ENCODE results near the gene DRGX. TPM values are rescaled to one million over a fixed set of nuclear protein-coding genes. Genes with fewer than 3 reads are reported as not detected.

Gene DRGX
- total RNA-seq, 1 donor from 2014 or later, result not detected

DNA sequence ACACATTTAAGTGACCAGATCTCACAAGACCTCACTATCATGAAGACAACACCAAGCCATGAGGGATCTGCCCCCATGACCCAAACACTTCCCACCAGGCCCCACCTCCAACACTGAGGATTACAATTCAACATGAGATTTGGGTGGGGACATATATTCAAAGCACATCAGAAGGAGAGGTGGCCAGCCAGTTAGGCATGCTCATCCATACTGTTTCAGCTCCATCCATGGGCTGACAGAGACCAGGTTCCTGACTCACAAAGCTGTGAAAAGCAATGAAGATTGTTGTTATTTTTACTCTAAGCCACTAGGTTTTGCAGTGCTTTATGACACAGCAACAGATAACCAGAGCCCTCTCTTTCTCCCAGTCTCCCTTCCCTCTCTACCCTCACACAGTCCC, 60.9 kb downstream of the DRGX start:
- ATAC-seq, result no peak

DNA sequence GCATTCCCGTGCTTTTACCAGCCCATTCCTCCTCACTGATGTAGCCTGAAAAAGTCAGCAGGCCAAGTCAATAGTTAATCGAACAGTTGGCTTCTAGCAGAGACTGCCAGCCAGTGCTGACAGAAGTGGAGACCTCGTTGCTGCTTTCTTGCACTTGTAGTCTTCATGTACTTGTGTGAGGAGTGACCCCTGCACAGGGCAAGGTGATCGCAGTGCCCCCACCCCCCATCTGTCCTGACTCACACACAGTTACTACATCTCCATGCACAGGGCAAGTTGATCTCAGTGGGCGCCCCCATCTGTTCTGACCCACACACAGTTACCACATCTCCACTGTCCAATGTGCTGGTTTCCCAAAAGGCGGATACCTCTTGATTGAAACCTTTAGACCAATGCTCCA, 62.7 kb downstream of the DRGX start:
- ATAC-seq, result no peak

DNA sequence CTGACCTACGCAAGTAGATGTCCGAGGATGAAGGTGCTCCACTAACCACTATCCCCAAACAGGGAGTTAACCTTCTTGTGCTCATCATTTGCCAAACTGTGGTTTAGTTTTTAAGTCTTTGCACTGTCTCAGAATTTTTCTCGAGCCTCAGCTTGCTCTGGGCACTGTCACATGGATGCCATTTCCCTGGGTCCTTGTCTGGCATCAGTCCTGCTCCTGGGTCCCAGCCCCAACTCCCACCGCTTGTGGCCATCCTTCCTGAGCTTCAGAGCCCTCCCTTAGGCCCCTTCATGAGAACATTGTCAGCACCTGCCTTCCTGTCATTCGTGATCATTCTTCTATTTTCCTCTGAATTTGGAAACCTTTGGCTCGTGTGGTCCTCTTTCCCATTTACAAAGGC, 63.1 kb downstream of the DRGX start:
- ATAC-seq, result no peak

DNA sequence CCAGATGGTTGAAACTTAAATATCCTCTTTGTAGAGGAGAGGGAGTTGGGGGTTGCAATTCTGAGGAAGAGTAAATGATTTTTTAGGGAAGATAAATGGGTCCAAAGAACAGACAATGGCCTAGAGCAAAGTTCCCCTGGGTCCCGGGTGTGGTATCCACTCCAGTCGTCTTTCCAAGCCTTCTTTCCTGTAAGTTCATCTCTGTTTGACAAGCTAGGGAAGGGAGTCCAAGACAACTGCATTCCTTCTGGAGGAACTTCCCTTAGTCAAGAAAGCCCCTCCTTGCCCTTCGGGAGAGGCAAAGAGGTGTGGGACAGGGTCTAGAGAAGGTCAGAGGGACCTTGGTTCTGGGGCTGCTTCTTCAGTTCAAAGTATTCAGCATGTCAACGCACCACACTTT, 63.6 kb downstream of the DRGX start:
- no peak for ATAC-seq

DNA sequence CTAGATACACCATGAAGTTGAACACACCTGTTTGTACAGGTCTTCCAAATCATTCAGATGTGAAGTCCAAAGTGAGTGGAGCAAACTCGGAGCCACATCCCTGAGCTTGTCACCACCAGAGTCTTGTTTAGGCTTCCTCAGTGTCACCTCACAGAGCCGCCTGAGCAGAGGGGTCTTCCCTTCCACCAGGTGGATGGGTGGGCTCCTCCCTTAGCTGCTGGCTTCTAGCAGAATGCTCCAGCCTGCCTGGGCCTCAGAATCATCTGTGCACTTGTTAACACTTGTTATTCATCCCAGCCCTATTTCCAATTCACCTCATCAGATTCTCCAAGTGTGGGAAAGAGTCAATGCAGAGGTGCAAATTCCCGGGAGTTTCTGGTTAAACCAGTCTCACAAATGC, 64.5 kb downstream of the DRGX start:
- ATAC-seq, result no peak

DNA sequence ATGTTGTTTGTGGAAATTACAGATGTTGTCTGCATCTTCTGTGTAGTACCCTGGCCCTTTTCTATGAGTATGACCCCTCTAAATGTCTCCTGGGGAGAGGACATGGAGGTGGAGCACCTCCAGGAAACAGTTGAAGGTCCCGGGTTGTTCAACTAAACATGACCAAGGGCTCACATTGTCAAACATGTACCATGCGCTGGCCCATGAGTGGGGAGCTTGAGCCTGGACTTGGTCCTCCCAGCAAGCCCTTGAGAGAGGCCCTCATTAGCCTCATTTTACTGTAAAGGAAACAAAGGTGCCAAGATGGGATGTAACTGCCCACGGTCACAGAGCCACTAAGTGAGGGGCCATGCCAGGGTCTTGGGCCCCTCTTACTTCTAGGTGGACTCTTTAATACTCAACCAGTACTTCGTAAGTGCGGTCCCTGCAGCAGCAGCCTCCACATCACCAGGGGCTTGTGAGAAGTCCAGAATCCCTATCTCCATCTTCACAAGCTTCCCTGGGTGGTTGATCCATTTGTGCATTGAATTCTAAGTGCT, 65.7 kb downstream of the DRGX start:
- no peak for ATAC-seq

DNA sequence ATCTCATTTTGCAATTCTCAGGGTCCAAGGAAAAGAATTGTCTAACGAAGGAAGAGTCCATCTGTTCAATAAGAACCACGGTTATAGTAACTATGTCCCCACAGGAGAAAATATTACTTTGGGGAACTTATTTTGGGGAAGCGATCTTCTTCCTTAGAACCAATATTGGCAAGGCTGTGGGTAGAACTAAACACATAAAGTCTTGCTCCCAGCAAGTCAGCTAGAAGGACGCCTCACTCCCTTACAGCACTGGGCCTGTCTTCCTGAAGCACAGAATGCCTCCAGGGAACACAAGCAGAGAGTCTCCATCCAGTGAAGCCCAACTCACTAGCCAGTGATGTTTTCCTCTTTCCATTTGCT, 66.8 kb downstream of the DRGX start:
- ATAC-seq, result no peak

DNA sequence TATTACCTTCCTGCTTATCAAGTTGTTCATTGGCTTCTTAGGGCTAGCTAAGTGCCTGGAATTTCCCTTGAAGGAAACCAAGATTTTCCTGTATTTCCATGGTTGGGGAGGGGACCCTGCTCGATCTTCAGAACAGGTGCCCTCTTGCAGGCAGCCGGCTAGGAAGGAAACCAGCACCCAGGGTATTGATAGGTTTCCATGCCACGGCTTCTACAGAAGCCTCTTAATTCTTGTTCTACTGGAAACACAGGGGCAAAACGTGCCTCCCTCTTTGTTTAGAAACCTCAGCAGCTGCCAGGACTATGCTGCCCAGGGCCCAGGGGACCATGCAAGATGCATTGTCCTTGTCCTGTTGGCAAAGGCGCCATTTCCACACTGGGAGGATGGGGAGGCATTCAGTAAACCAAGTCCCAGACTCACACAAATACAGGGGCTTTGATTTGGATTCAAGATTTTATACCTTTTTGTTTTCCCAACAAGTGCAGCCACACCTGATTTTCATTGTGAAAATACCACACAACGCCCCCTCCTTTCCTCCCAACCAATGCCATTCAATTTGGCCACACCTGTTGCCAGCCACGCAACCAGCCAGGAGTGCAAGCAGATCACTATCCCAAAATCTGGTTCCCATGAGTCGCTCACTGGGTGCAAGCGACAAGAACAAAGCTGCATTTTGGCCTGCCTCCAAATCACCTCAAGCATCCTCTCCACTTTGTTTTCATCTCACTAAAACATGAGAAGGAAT, 67.3 kb downstream of the DRGX start:
- ATAC-seq, result no peak

DNA sequence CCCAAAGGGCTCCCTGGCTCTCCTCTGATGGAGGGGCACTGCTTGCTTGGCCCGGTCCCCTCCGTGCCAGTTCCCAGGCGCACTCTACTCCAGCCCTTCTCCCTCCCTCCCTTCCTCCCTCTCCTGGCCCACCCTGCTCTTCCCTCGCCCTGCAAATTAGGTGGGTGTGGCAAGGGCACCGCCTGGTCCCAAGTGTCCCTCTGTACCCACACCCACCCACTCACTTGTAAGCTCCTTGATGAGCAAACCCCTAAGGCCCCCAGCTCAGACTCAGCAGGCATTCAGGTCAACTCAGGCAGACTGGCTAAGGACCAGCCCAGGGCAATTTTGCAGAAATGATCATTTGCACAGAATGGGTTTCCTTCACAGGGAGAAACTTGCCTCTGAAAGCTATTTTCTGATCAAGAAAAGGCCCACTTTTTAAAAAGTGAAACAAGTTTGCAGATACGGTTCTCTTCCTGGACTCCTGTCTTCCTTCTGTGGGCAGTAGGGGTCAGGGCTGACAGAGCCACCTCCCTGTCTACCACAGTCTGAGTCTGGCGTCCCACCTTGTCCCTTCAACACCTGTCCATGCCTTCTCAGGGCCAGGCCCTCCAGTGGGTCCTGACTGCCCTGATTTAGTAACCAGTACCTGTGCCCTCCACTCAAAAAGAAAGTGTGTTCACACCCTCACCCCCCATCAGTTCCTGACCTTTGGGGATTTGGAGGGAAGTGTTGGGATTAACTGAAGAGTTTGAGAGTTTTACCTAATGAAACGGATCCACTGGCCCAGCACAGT, 68.7 kb downstream of the DRGX start:
- ATAC-seq, result no peak

DNA sequence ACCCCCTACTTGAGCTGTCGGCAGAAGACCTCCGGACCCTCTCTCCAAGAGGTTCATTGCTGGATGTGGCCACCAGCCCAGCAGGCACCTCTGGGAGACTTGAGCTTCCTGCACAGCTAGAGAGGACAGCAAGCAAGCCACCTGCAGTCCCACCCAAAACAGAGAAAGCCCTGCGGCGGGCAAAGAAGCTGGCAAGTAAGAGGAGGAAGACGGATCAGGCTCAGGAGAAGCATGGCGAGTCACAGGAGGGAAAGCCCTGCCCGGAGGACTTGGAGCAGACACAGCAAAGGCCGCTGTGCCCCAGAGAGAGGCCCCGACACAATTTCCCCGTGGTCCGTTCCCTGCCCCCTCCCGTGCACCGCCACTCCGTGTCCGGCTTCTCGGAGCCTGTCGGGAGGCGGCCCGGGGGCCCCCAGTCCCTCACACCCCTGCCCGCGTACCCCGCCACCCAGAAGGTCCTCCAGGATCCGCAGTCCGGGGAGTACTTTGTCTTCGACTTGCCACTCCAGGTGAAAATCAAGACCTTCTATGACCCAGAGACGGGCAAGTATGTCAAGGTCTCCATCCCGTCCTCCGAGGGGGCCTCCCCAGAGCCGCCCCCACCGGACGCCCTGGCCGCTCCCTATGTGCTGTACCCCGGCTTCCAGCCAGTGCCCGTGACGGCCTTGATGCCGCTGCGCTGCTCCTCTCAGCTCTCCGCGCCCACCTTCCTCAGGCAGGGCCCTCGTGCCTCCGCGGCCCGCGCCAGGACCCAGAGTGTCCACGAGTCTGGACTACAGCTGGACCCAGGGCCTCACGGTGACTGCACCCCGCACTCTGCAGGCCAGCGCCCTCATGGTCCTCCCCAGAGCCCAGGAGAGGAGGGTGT, 69.7 kb downstream of the DRGX start:
- ATAC-seq, result no peak

DNA sequence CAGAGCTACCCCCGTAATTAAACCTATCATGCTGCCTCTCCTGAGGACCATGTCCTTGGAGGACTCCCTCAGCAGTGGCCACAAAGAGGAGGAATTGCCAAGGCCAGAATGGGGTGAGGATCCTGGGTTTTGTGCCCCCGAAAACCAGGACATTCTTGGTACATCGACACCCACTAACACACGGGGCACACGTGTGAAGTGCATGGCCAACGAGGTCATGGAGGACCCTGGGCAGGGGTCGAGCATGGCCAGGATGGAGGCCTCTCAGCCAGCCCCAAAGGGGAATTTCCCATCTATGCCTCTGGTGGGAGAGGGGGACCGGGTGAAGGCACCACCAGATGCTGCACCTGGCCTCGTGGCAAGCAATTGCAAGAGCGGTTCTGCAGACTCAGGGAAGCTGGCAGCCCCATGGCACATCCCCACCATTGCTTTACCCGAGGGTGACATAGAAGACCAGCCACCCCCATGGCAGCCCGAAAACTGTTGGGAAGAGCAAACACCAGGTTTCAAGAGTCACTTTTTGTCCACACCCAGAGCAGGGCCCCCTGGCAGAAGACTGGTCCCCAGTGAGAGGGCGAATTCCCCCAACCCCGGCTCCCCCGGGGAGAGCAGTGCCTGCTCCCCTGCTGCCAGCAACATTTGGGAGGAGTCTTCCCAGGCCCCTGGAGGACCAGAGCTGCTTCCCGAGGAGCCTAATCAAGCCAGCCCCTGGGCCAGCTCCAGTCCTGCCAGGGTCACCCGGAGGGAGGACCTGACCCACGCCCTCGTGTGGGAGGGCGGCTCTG, 70.6 kb downstream of the DRGX start:
- ATAC-seq, result no peak

DNA sequence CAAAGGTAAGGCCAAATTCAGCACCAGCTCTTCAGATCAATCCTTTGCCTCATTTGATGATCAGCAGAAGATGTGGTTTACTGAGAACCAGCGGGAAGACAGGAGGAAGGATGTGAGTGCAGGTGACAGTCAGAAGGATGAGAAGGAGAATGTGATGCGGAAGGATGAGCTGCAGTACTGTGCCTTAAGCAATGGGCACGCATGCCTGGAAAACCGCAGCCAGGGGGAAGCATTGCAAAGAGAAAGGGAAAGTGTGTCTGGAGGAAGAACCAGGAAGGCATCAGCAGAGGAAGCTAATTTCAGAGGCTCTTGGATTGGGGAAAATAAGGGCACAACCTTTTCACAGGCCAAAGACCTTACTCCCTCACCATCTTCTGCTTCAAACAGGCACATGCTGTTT, 71.2 kb downstream of the DRGX start:
- ATAC-seq, result no peak

DNA sequence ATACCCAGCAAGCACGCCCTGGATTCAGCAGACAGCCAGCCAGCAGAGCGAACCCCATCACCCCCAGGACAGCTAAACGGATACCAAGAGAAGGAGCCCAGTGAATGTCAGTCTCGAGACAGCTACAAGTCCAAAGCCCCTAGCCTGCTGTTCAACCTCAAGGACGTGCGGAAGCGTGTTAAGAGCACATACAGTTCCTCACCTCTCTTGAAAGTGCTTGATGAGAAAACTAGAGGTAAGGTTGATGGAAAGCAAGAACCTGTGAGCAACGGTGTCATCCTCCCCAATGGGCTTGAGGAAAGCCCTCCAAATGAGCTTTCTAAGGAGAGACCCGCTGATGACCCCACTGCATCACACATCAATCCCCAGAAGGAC, 72.0 kb downstream of the DRGX start:
- ATAC-seq, result no peak

DNA sequence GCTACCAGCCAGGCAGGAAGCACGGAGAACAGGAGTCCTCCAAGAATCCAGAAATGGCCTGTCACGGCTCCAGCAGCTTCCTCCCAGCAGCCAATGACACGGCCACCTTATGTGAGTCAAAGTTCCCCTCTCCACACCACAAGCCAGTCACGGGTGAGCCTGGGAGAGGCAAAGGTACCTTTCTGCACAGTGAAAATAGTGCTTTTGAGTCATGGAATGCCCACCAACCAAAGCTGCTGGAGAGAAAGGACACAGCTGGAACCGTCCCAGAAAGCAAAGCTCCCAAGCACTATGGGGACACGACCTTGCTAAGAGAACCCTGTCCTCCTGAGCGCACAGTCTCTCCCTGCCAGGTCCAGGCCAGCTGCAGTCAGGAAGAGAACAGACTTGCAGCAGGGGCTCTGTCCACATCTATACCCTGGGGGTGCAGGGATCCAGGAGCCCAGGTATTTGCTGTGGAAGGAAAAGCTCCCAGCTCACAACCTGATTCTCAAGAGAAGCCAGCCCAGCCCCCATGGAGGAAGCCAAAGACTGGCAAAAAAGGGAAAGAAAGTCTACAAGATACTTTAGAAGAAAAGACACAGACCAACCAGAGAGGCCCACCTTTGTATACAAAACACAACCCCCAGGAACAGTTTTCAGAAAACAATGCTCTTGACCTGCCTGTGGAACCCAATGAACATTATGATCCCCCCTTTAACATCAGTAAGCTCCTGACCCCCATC, 72.6 kb downstream of the DRGX start:
- ATAC-seq, result no peak

DNA sequence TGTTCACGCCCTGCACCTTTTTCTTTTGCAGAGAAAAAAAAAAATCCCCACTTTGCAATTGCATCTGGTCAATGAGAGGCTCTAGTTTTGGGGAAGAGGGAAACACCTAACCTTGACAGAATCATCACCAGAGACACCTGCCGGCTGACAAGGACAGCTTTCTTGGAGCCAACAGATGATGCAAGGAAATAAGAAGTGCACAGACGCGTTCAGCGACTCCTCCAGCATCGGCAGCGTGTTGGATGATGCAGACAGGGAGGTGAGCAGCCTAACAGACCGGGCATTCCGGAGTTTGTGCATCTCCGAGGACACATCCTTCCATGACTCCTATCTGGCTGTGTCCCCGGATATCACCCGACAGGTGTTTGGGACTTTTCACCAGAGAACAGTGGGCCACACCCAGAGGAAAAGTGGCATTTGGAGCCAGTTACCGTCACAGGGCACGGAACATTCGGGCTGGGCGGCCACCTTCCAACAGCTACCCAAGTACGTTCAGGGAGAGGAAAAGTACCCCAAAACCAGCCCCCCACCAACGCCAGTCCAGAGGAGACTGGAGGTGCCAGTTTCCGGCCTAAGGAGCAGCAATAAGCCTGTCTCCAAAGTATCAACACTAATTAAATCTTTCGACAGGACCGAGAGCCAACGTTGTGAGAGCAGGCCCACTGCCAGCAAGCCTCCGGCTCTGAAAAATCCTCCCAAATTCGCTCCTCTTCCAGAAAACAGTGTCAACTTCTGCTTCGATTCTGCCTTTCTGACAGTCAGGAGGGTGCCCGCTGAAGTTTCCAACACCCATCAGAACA, 73.3 kb downstream of the DRGX start:
- ATAC-seq, result no peak

DNA sequence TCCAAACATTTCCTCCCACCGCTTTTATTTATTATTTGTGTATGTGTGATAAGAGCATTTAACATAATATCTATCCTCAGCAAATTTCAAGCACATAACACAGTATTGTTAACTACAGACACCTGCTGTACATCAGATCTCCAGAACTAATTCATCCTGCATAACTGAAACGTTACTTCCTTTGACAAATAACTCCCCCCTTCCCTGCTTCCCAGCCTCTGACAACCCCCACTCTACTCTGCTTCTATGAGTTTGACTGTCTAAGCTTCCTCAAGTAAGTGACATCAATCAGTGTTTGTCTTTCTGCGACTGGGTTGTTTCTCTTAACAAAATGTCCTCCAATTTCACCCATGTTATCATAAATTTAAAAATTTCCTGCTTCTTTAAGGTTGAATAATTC, 74.9 kb downstream of the DRGX start:
- no peak for ATAC-seq

DNA sequence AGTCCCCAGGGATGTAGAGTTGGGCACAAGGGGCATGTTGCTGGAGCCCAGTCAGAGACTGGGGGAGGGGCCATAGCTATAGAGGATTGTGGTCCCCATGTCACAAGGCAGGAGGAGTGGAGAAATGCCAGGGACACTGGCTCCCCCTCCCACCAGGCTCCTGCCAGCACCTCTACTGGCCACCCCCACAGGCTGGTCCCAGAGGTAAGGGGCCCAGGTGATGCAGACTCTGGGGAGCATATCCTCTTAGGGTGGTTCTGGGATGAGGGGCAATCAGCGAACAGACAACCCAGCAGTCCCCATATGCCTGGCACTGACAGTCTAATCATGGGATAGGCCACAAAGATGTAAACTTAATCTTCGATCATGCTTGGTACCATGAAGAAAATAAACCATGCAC, 75.7 kb downstream of the DRGX start:
- no peak for ATAC-seq

DNA sequence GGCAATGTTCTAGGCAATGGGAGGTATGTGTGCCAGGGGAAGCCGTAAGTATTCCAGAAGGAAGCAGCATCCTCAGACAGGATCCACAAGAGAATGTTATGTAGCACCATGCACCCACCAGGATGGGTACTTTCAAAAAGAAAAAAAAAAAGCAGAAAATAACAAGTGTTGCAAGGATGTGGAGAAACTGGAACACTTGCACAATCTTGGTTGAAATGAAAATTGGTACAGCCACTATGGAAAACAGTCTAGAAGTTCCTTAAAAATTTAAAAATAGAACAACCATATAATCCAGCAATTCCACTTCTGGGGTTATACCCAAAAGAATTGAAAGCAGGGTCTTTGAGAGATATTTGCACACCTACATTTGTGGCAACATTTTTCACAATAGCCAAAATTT, 76.7 kb downstream of the DRGX start:
- no peak for ATAC-seq

DNA sequence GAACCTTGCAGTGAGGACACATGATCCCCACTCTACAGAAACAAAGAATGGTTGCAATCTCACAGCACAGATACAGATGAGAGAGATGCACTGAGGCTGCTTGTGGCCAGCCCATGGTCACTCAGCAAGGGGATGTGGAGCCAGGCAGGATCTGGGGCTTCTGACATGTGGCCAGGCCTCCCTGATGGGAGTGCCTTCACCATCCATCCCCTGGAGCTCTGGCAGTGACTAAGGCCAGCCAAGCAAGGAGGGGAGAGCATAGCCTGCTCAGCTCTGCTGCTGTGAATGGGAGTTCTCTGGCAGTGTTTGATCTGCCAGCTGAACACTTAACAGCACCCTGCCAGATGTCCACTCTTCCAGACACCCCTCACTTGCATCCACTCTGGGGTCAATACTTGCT, 77.1 kb downstream of the DRGX start:
- no peak for ATAC-seq

DNA sequence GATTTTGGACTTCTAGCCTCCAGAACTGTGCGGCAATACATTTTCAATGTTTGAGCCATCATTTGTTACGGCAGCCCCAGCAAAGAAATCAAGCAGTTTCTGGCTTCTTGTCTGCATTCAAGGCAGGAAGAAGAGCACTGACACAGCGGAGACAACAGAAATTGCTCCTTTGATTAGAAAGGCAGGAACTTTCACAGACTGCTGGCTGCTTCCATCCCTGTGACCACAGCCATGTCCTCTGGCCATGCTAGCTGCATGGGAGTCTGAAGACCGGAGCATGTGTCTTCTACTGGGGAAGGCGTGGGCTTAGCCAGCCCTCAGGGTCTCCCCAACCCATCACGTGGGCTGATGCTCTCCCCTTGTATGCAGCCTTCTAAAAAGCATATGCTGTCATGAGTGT, 77.9 kb downstream of the DRGX start:
- ATAC-seq, result no peak

DNA sequence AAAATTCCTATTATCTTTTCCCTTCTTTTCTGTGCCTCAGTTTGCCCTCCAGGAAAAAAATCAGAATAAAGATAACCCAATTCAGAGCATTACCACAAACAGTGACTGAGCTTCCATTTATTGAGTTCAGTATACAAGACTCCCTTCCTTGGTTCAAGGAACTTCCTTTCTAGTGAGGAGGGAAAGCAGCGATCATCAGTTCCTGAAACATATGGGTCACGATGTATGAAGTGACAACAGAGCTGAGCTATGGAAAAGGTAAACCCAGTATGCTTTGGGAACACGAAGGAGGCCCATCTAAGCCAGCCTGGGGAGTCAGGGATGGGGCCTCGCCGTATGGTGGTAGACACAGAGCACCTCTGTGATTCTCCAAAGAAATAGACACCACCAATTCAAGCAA, 81.1 kb downstream of the DRGX start:
- ATAC-seq, result no peak
